GM21723 (cell line): ENCODE data around the gene USP24.
A peak's percentile ranks its signal among the peaks of the same experiment; 100 is the strongest.
"Not testable (repeated sequence)": the region's sequence is repeated elsewhere in the genome, so short reads cannot be mapped to it uniquely, and the experiment has no call there.

ENCODE experiments used
- ATAC-seq: cut with Tn5 transposase; IDR thresholded peaks from one replicate; pipeline ENCODE4 v1.9.1; 2021; ENCODE audit warnings: mild to moderate bottlenecking, moderate library complexity; ENCODE audit not compliant: unreplicated experiment

USP24 gene

GRCh38 chr1:55197099-55197498 is 18.1 kb downstream of the USP24 start:
- no peak for ATAC-seq

- ATAC-seq: no peak
Measured at GRCh38 chr1:55196433-55197035, 18.6 kb downstream of the USP24 start.

GRCh38 chr1:55195521-55196233 is 19.5 kb downstream of the USP24 start:
- ATAC-seq: peak; percentile 62

- no peak for ATAC-seq
Measured at GRCh38 chr1:55194851-55195250, 20.3 kb downstream of the USP24 start.

GRCh38 chr1:55192093-55192492 is 23.1 kb downstream of the USP24 start:
- no peak for ATAC-seq

GRCh38 chr1:55191219-55191952 is 23.8 kb downstream of the USP24 start:
- not testable (repeated sequence) for ATAC-seq

- ATAC-seq: no peak
Measured at GRCh38 chr1:55190109-55190508, 25.1 kb downstream of the USP24 start.

GRCh38 chr1:55188909-55189308 is 26.3 kb downstream of the USP24 start:
- ATAC-seq: no peak

- ATAC-seq: no peak
Measured at GRCh38 chr1:55185832-55186231, 29.3 kb downstream of the USP24 start.

GRCh38 chr1:55184859-55185258 is 30.3 kb downstream of the USP24 start:
- ATAC-seq: no peak

- ATAC-seq: no peak
Measured at GRCh38 chr1:55181666-55182065, 33.5 kb downstream of the USP24 start.

- no peak for ATAC-seq
Measured at GRCh38 chr1:55180075-55180670, 35.0 kb downstream of the USP24 start.

GRCh38 chr1:55179177-55179835 is 35.9 kb downstream of the USP24 start:
- ATAC-seq: no peak

- ATAC-seq: no peak
Measured at GRCh38 chr1:55172687-55173086, 42.5 kb downstream of the USP24 start.

- ATAC-seq: no peak
Measured at GRCh38 chr1:55172272-55172671, 42.9 kb downstream of the USP24 start.

GRCh38 chr1:55171694-55172093 is 43.5 kb downstream of the USP24 start:
- ATAC-seq: no peak

GRCh38 chr1:55170426-55170825 is 44.7 kb downstream of the USP24 start:
- ATAC-seq: no peak

- no peak for ATAC-seq
Measured at GRCh38 chr1:55169126-55169525, 46.0 kb downstream of the USP24 start.

- no peak for ATAC-seq
Measured at GRCh38 chr1:55168353-55168752, 46.8 kb downstream of the USP24 start.

GRCh38 chr1:55167224-55167871 is 47.8 kb downstream of the USP24 start:
- no peak for ATAC-seq

- ATAC-seq: no peak
Measured at GRCh38 chr1:55164906-55165305, 50.3 kb downstream of the USP24 start.
